ENCODE measurements around the gene MGST2. TPM values are rescaled to one million over a fixed set of nuclear protein-coding genes. Genes with fewer than 3 reads are reported as not detected.

MGST2 gene
- polyA plus RNA-seq, 1 donor (not counting 4 experiments of a cell fraction or from before 2014, with no cell fraction given): 57.6 TPM

GRCh38 chr4:139726615-139727014 is 61.0 kb downstream of the MGST2 start:
- Histone ChIP-seq H3K9me1 (ENCODE audit: control insufficient read depth, extremely low read depth, insufficient read depth, low read length) (no peaks in the 10 kb centered on the region), H2AFZ (ENCODE audit: control insufficient read depth, low read length) (no peak overlapping the region), H3K9ac (ENCODE audit: control insufficient read depth, extremely low read depth, insufficient read depth, low read length) (no peak overlapping the region), H3K79me2 (ENCODE audit: control insufficient read depth, insufficient read depth, low read length) (no peaks in the 10 kb centered on the region), H3K4me3 (ENCODE audit: control insufficient read depth in 2 of 3, extremely low read depth in 1 of 3, insufficient read depth in 2 of 3, low read depth in 1 of 3, low read length in 3 of 3) (no peak overlapping the region), H3K9me3 (ENCODE audit: control insufficient read depth, low read depth, low read length) (no peaks in the 10 kb centered on the region), H3K36me3 (ENCODE audit: control insufficient read depth in 2 of 2, extremely low read depth in 1 of 2, insufficient read depth in 2 of 2, low read length in 2 of 2) (no peaks in the 10 kb centered on the region), H3K4me2 (ENCODE audit: control insufficient read depth, extremely low read depth, insufficient read depth, low read depth, low read length) (no peak overlapping the region), H3K27ac (ENCODE audit: control insufficient read depth, insufficient read depth, low read length) (no peak overlapping the region), H3K4me1 (ENCODE audit: control insufficient read depth, extremely low read depth, insufficient read depth, low read length) (no peaks in the 10 kb centered on the region), H4K20me1 (ENCODE audit: control insufficient read depth, extremely low read depth, insufficient read depth, low read length) (no peaks in the 10 kb centered on the region), H3K27me3 (ENCODE audit: control insufficient read depth, extremely low read depth, insufficient read depth, low read length) (no peaks in the 10 kb centered on the region)
- TF ChIP-seq CTCF (optimal IDR thresholded peaks at IDR 0.05 in 1 of 3, IDR thresholded peaks at IDR 0.05 in 1 of 3, conservative IDR thresholded peaks at IDR 0.05 in 1 of 3; ENCODE audit: extremely low read depth in 1 of 3, insufficient read depth in 2 of 3, low read length in 3 of 3) (no peak), EZH2 (IDR thresholded peaks at IDR 0.05; ENCODE audit: low read length) (no peak)
- dilution Hi-C loops (cut with MboI; ENCODE audit: extremely low pct_ligation_motif_present, low sequenced_read_pairs): no loop called here
- DNase-seq (ENCODE audit: low read depth, low spot score) (no peak), FAIRE-seq (no peak)

GRCh38 chr4:139728146-139728545 is 62.5 kb downstream of the MGST2 start:
- Histone ChIP-seq H3K9me1 (ENCODE audit: control insufficient read depth, extremely low read depth, insufficient read depth, low read length) (no peaks in the 10 kb centered on the region), H2AFZ (ENCODE audit: control insufficient read depth, low read length) (no peak overlapping the region), H3K4me1 (ENCODE audit: control insufficient read depth, extremely low read depth, insufficient read depth, low read length) (no peaks in the 10 kb centered on the region), H3K27me3 (ENCODE audit: control insufficient read depth, extremely low read depth, insufficient read depth, low read length) (no peaks in the 10 kb centered on the region), H4K20me1 (ENCODE audit: control insufficient read depth, extremely low read depth, insufficient read depth, low read length) (no peaks in the 10 kb centered on the region), H3K4me3 (ENCODE audit: control insufficient read depth in 2 of 3, extremely low read depth in 1 of 3, insufficient read depth in 2 of 3, low read depth in 1 of 3, low read length in 3 of 3) (no peak overlapping the region), H3K27ac (ENCODE audit: control insufficient read depth, insufficient read depth, low read length) (no peak overlapping the region), H3K9ac (ENCODE audit: control insufficient read depth, extremely low read depth, insufficient read depth, low read length) (no peak overlapping the region), H3K36me3 (ENCODE audit: control insufficient read depth in 2 of 2, extremely low read depth in 1 of 2, insufficient read depth in 2 of 2, low read length in 2 of 2) (no peaks in the 10 kb centered on the region), H3K9me3 (ENCODE audit: control insufficient read depth, low read depth, low read length) (no peaks in the 10 kb centered on the region), H3K79me2 (ENCODE audit: control insufficient read depth, insufficient read depth, low read length) (no peaks in the 10 kb centered on the region), H3K4me2 (ENCODE audit: control insufficient read depth, extremely low read depth, insufficient read depth, low read depth, low read length) (no peak overlapping the region)
- dilution Hi-C loops (cut with MboI; ENCODE audit: extremely low pct_ligation_motif_present, low sequenced_read_pairs): no loop called here
- no peak for TF ChIP-seq CTCF (optimal IDR thresholded peaks at IDR 0.05 in 1 of 3, IDR thresholded peaks at IDR 0.05 in 1 of 3, conservative IDR thresholded peaks at IDR 0.05 in 1 of 3; ENCODE audit: extremely low read depth in 1 of 3, insufficient read depth in 2 of 3, low read length in 3 of 3)
- no peak for TF ChIP-seq EZH2 (IDR thresholded peaks at IDR 0.05; ENCODE audit: low read length)
- FAIRE-seq (no peak), DNase-seq (ENCODE audit: low read depth, low spot score) (no peak)

Data from keratinocyte (primary cell).